NB4 (cell line): ENCODE data around the gene ENG.

Source experiments
- DNase-seq: peaks from one replicate; pipeline ENCODE4 v3.0.0; 2010; ENCODE audit warnings: low read depth
- H3K4me3 ChIP-seq: one replicate; pipeline ENCODE4 v1.5.1; 2011; ENCODE audit warnings: mild to moderate bottlenecking, low read depth, low read length, moderate library complexity
- MYC ChIP-seq: IDR thresholded peaks from 2 replicates; pipeline ENCODE4 v1.6.1; 2011; ENCODE audit warnings: low read depth, low read length
- POLR2A ChIP-seq: IDR thresholded peaks from 2 replicates; pipeline ENCODE4 v1.6.1; 2011; ENCODE audit warnings: mild to moderate bottlenecking; ENCODE audit not compliant: insufficient read length; ENCODE audit errors: extremely low read depth
- TF ChIP-seq, protein P1 (sequence below): IDR thresholded peaks from 2 replicates; pipeline ENCODE4 v1.6.1; 2011; ENCODE audit warnings: low read depth, low read length
- TF ChIP-seq, protein P2 (sequence below): IDR thresholded peaks from one replicate; pipeline ENCODE4 v1.5.1; 2012; ENCODE audit warnings: low read depth, low read length

ENG gene

DNA sequence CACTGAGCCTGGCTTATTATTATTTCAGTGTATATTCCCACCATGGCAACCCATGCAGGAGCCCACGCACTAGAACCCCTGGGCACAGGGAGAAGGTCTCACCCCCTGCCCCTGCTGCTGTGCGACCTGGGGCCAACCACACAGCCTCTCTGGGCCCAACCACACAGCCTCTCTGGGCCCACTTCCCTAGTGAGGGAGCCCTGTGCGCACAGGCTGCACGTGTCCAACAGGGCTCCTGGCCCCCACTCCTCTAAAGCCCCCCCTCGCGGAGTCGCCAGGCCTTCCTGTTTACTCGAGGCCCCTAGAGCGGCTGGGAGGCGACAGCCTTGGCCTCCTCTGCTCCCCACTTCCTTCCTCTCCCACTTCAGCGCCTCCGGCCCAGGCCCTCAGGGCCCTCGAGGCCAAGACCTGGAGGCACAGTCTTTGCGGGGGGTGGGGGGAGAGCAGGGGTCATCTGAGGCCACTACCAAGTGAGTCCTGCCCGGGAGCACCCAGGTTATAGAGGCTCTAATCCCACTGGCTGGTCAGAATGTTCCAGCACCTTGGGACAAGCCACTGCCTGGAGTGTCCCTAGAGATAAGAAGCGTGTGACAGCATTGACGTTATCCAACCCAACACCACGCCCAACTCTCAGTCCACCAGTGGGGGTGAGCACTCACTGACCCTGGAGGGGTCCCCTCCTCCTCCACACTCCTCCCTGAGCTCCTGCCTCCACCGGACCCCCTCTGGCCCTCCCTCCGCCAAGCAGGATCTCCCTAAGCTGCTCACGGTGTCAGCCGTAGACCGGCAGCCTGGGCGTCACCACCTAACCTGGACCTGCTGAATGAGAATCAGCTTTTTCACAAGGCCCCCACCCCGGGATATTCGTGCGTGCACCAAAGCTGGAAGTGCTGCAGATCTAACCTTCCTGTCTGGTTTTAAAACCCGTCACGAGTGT lies 7.9 kb upstream of the ENG start:
- H3K4me3 ChIP-seq: no peak overlapping the region
- DNase-seq: peak; percentile 95
- peak; percentile 14 for TF ChIP-seq POLR2A
- TF ChIP-seq, protein P1, sequence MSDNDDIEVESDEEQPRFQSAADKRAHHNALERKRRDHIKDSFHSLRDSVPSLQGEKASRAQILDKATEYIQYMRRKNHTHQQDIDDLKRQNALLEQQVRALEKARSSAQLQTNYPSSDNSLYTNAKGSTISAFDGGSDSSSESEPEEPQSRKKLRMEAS: peak; percentile 98
- peak; percentile 99 for TF ChIP-seq MYC
- TF ChIP-seq, protein P2, sequence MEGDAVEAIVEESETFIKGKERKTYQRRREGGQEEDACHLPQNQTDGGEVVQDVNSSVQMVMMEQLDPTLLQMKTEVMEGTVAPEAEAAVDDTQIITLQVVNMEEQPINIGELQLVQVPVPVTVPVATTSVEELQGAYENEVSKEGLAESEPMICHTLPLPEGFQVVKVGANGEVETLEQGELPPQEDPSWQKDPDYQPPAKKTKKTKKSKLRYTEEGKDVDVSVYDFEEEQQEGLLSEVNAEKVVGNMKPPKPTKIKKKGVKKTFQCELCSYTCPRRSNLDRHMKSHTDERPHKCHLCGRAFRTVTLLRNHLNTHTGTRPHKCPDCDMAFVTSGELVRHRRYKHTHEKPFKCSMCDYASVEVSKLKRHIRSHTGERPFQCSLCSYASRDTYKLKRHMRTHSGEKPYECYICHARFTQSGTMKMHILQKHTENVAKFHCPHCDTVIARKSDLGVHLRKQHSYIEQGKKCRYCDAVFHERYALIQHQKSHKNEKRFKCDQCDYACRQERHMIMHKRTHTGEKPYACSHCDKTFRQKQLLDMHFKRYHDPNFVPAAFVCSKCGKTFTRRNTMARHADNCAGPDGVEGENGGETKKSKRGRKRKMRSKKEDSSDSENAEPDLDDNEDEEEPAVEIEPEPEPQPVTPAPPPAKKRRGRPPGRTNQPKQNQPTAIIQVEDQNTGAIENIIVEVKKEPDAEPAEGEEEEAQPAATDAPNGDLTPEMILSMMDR: no peak

GRCh38 chr9:127860779-127861178 lies 6.3 kb upstream of the ENG start:
- no peak for DNase-seq
- TF ChIP-seq, protein P2: no peak
- no peak for TF ChIP-seq POLR2A
- TF ChIP-seq MYC: no peak
- TF ChIP-seq, protein P1: no peak
- no peak overlapping the region for H3K4me3 ChIP-seq

DNA sequence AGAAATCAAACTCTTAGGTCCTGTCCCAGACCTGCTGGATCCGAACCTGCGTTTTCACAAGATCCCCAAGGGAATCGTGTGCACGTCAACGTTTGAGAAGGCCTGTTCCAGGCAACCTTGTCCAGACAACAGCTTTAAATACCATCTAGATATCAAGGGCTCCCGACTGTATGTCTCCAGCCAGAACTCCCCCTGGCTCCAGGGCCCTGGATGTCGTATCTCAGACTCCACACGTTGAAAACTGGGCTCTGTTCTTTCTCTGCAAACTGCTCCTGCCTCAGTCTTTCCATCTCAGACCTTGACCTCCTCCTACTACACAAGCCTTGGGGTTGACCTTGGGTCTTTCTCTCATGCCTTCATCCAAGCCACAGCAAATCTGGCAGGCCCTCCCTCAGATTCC lies 5.8 kb upstream of the ENG start:
- no peak for DNase-seq
- no peak overlapping the region for H3K4me3 ChIP-seq
- no peak for TF ChIP-seq MYC
- TF ChIP-seq, protein P1: no peak
- no peak for TF ChIP-seq POLR2A
- TF ChIP-seq, protein P2: no peak

DNA sequence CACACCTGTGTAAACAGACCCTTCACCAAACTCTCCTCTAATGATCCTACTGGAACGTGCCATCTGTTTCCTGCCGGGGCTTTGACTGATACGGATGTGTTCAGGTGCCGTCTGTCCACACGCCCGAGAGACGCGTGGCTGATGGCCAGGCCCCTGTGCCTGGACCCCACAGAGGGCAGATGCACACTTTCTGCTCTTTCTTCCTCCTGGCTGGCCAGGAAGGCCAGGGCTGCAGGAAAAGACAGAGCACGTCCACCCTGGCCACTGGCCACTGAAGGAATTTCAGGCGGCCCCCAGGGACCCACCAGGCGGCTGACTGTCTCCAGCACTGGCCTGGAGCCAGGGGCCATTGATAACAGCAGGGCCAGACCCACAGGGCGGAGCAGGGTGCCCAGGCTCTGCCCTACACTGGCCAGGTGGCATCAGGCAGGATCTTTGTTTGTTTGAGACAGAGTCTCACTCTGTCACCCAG lies 3.6 kb upstream of the ENG start:
- TF ChIP-seq, protein P2: no peak
- no peak for TF ChIP-seq MYC
- TF ChIP-seq POLR2A: no peak
- TF ChIP-seq, protein P1: no peak
- DNase-seq: no peak
- no peak overlapping the region for H3K4me3 ChIP-seq

DNA sequence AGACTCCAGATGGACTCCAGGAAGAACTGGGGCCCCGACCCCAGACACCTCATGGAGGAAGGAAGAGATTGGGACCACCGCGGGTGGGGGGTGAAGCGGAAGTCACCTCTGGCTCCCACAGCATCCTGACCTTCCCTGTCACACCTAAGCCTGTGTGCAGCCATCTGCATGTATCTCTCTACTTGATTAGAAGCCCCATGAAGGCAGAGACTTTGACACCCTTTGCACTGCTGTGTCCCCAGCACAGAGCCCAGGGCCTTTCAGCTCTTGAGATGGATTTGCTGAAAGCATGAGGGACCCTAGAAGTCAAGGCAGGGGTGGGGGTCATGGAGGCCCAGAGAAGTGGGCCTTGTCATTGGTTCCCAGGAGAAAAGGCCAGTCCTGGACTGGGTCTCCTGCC lies 2.8 kb upstream of the ENG start:
- no peak overlapping the region for H3K4me3 ChIP-seq
- DNase-seq: no peak
- TF ChIP-seq, protein P1: no peak
- TF ChIP-seq, protein P2: no peak
- TF ChIP-seq POLR2A (no peak), MYC (no peak)
